NCI-H146 (cell line): ENCODE measurements around the gene MDM4.
"Not testable (repeated sequence)": the region's sequence is repeated elsewhere in the genome, so short reads cannot be mapped to it uniquely, and the experiment has no call there.

ENCODE experiments used
- DNase-seq: peaks from one replicate; lab custom pipeline; 2025; lab: John Stamatoyannopoulos, UW

Gene MDM4

GRCh38 chr1:204562075-204562990 is 46.1 kb downstream of the MDM4 start:
- DNase-seq, result no peak

GRCh38 chr1:204563307-204563706 is 47.1 kb downstream of the MDM4 start:
- DNase-seq, result no peak

- DNase-seq, result no peak
Measured at GRCh38 chr1:204563780-204564179, 47.6 kb downstream of the MDM4 start.

GRCh38 chr1:204564835-204565234 is 48.6 kb downstream of the MDM4 start:
- no peak for DNase-seq

- peak; percentile 85 for DNase-seq
Measured at GRCh38 chr1:204565617-204566582, 49.7 kb downstream of the MDM4 start.

- DNase-seq, result peak; percentile 83
Measured at GRCh38 chr1:204566583-204566955, 50.4 kb downstream of the MDM4 start.

GRCh38 chr1:204567071-204567470 is 50.9 kb downstream of the MDM4 start:
- no peak for DNase-seq

GRCh38 chr1:204568576-204569315 is 52.5 kb downstream of the MDM4 start:
- no peak for DNase-seq

GRCh38 chr1:204569478-204569877 is 53.3 kb downstream of the MDM4 start:
- DNase-seq, result no peak

- not testable (repeated sequence) for DNase-seq
Measured at GRCh38 chr1:204570021-204570420, 53.8 kb downstream of the MDM4 start.

- no peak for DNase-seq
Measured at GRCh38 chr1:204571128-204571527, 54.9 kb downstream of the MDM4 start.

GRCh38 chr1:204571631-204572030 is 55.4 kb downstream of the MDM4 start:
- DNase-seq, result no peak

- peak; percentile 29 for DNase-seq
Measured at GRCh38 chr1:204572923-204573922, 57.0 kb downstream of the MDM4 start.

- no peak for DNase-seq
Measured at GRCh38 chr1:204574016-204574864, 58.0 kb downstream of the MDM4 start.

- DNase-seq, result no peak
Measured at GRCh38 chr1:204574865-204575163, 58.6 kb downstream of the MDM4 start.

- DNase-seq, result no peak
Measured at GRCh38 chr1:204575221-204576190, 59.3 kb downstream of the MDM4 start.

- no peak for DNase-seq
Measured at GRCh38 chr1:204576422-204576821, 60.2 kb downstream of the MDM4 start.

- DNase-seq, result no peak
Measured at GRCh38 chr1:204577794-204578478, 61.7 kb downstream of the MDM4 start.
